Upper lobe of left lung (tissue), 6 donors: Measurements from ENCODE around the gene PRAME. TPM values are rescaled to one million over a fixed set of nuclear protein-coding genes. Genes with fewer than 3 reads are reported as not detected.

Source experiments
- ATAC-seq, 2 donors: fragments of 200-7000 bp; cut with Tn5 transposase; one replicate each; pipeline ENCODE4 v1.9.1; 2022; ENCODE audit warnings: mild to moderate bottlenecking in 2 of 2, moderate library complexity in 2 of 2; ENCODE audit not compliant: low FRiP score in 2 of 2
- DNase-seq, 2 donors: peaks; one replicate each; pipeline ENCODE4 v3.0.0-alpha.2; 2019 to 2020
- H3K27ac ChIP-seq, 4 donors: fragments of 200-600 bp; sonication (generic); one replicate each; pipeline ENCODE4 v1.5.1; 2016 to 2019
- H3K27me3 ChIP-seq, 4 donors: fragments of 200-600 bp; sonication (generic); one replicate each; pipeline ENCODE4 v1.5.1; 2017 to 2019
- H3K36me3 ChIP-seq, 4 donors: fragments of 200-600 bp; sonication (generic); one replicate each; pipeline ENCODE4 v1.5.1; 2016 to 2019
- H3K4me1 ChIP-seq, 4 donors: fragments of 200-600 bp; sonication (generic); one replicate each; pipeline ENCODE4 v1.5.1; 2018 to 2019
- H3K4me3 ChIP-seq, 4 donors: fragments of 200-600 bp; sonication (generic); one replicate each; pipeline ENCODE4 v1.5.1; 2017 to 2019; ENCODE audit warnings: mild to moderate bottlenecking in 2 of 4, moderate library complexity in 1 of 4
- H3K9me3 ChIP-seq, 4 donors: fragments of 200-600 bp; sonication (generic); one replicate each; pipeline ENCODE4 v1.5.1; 2018 to 2019
- CTCF ChIP-seq, 6 experiments: fragments of 450-650 bp in 4 of 6; fragments of 200-600 bp in 2 of 6; sonication (generic) in 2 of 6; IDR thresholded peaks; one replicate each; pipeline ENCODE4 v1.5.1; 2016 to 2019; ENCODE audit warnings: antibody characterized with exemption in 6 of 6
- EP300 ChIP-seq, 4 donors: sonication (generic); formaldehyde crosslinking; IDR thresholded peaks; one replicate each; pipeline ENCODE4 v1.5.1; 2017; ENCODE audit warnings: antibody characterized with exemption in 4 of 4, control low read depth in 2 of 4
- POLR2A ChIP-seq, 4 donors: fragments of 450-650 bp; IDR thresholded peaks; one replicate each; pipeline ENCODE4 v1.5.1; 2016 to 2017; ENCODE audit warnings: antibody characterized with exemption in 4 of 4, mild to moderate bottlenecking in 2 of 4
- POLR2AphosphoS5 ChIP-seq, 2 donors: sonication (generic); formaldehyde crosslinking; IDR thresholded peaks; one replicate each; pipeline ENCODE4 v1.5.1; 2017; ENCODE audit warnings: antibody characterized with exemption in 2 of 2
- WGBS, 2 donors: methylation state at CpG; one replicate each; pipeline ENCODE4 v1.1.5; 2017 to 2018; 5-methylcytosine and 5-hydroxymethylcytosine counted together
- total RNA-seq, 6 donors: library from RNA; depleted of rRNA in 4 of 6; stranded (reverse); fragments of >200 nt in 4 of 6; gene quantifications; one replicate each; pipeline versions ENCODE4 v1.1.0 to v1.2.1, GENCODE V29; 2016 to 2021
- donor health status: DM: no; HTN: no; CAD: no; lungs with moderate emphysema.
- donor health status: DM: no; HTN: yes; CAD: no; lungs with severe emphysema.

The PRAME gene
- total RNA-seq, 6 donors from 2014 or later = 1.3 to 3.5 TPM; not detected in 4

GRCh38 chr22:22593964-22594656 lies 35.0 kb upstream of the PRAME start:
- no peak overlapping the region for H3K27ac ChIP-seq
- H3K4me1 ChIP-seq = no peaks in the 10 kb centered on the region
- ATAC-seq = peak; percentile 28 to 44
- no peaks in the 10 kb centered on the region for H3K27me3 ChIP-seq
- no peaks in the 10 kb centered on the region for H3K36me3 ChIP-seq
- H3K9me3 ChIP-seq = no peaks in the 10 kb centered on the region
- H3K4me3 ChIP-seq = no peak overlapping the region
- TF ChIP-seq CTCF (IDR thresholded peaks at IDR 0.05) (peak in 4 of 6 experiments; percentile 29 to 56 (median 38)), POLR2A (IDR thresholded peaks at IDR 0.05) (no peak)
- WGBS, 2 donors = 48 to 49% methylated on average over 10 of the region's 10 CpGs
- peak in 1 of 2 donors; percentile 40 for DNase-seq

GRCh38 chr22:22593250-22593649 lies 34.2 kb upstream of the PRAME start:
- 59 to 64% methylated on average over 2 of the region's 2 CpGs for WGBS, 2 donors
- TF ChIP-seq POLR2A (IDR thresholded peaks at IDR 0.05) (no peak), POLR2AphosphoS5 (IDR thresholded peaks at IDR 0.05) (no peak), EP300 (IDR thresholded peaks at IDR 0.05) (no peak), CTCF (IDR thresholded peaks at IDR 0.05) (no peak)
- no peaks in the 10 kb centered on the region for H3K27me3 ChIP-seq
- no peak for ATAC-seq
- H3K4me1 ChIP-seq = no peaks in the 10 kb centered on the region
- no peaks in the 10 kb centered on the region for H3K36me3 ChIP-seq
- H3K4me3 ChIP-seq = no peak overlapping the region
- H3K27ac ChIP-seq = no peak overlapping the region
- H3K9me3 ChIP-seq = no peaks in the 10 kb centered on the region
- DNase-seq = no peak

- no peaks in the 10 kb centered on the region for H3K36me3 ChIP-seq
- no peak overlapping the region for H3K4me3 ChIP-seq
- WGBS, 2 donors = 78 to 80% methylated on average over 8 of the region's 8 CpGs
- H3K27me3 ChIP-seq = no peaks in the 10 kb centered on the region
- DNase-seq (no peak), ATAC-seq (no peak)
- no peak for TF ChIP-seq POLR2AphosphoS5 (IDR thresholded peaks at IDR 0.05)
- no peak for TF ChIP-seq EP300 (IDR thresholded peaks at IDR 0.05)
- TF ChIP-seq POLR2A (IDR thresholded peaks at IDR 0.05) = no peak
- no peak for TF ChIP-seq CTCF (IDR thresholded peaks at IDR 0.05)
- H3K4me1 ChIP-seq = no peaks in the 10 kb centered on the region
- H3K27ac ChIP-seq = no peak overlapping the region
- no peaks in the 10 kb centered on the region for H3K9me3 ChIP-seq
These were observed 32.6 kb upstream of the PRAME start for GRCh38 chr22:22591348-22592299.

- WGBS, 2 donors = 91 to 99% methylated on average over 7 to 8 of the region's 8 CpGs
- Histone ChIP-seq H3K9me3 (no peaks in the 10 kb centered on the region), H3K27ac (no peak overlapping the region), H3K36me3 (no peaks in the 10 kb centered on the region), H3K4me3 (no peak overlapping the region), H3K4me1 (no peaks in the 10 kb centered on the region), H3K27me3 (no peaks in the 10 kb centered on the region)
- no peak for TF ChIP-seq POLR2AphosphoS5 (IDR thresholded peaks at IDR 0.05)
- no peak for TF ChIP-seq POLR2A (IDR thresholded peaks at IDR 0.05)
- TF ChIP-seq EP300 (IDR thresholded peaks at IDR 0.05) = no peak
- no peak for TF ChIP-seq CTCF (IDR thresholded peaks at IDR 0.05)
- no peak for DNase-seq
- no peak for ATAC-seq
These were observed 31.2 kb upstream of the PRAME start for GRCh38 chr22:22590136-22590891.
